HG03469 (cell line): ENCODE data around the gene KLK13.

Experiments
- ATAC-seq: cut with Tn5 transposase; IDR thresholded peaks from one replicate; pipeline ENCODE4 v1.9.1; 2021; ENCODE audit warnings: mild to moderate bottlenecking, moderate library complexity, moderate number of reproducible peaks; ENCODE audit not compliant: unreplicated experiment

Gene KLK13

DNA sequence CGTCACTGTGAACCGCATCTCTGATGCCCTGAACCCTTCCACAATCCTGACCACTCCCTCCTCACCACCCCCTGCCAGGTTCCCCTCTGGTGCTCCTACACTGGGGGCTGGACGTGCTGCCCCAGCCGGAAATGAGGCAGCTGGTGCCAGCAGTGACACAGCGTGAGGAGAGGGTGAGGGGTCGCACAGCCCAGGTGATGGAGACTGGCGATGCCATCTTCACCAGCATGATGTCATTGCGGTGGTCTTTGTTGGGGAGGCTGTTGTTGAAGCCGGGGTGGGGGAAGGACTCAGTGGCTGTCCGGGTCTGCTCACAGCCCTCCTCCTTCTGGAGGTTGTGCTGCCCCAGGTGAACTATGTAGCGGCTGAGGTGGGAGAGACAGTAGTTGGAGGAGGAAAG lies 40.9 kb downstream of the KLK13 start:
- no peak for ATAC-seq

DNA sequence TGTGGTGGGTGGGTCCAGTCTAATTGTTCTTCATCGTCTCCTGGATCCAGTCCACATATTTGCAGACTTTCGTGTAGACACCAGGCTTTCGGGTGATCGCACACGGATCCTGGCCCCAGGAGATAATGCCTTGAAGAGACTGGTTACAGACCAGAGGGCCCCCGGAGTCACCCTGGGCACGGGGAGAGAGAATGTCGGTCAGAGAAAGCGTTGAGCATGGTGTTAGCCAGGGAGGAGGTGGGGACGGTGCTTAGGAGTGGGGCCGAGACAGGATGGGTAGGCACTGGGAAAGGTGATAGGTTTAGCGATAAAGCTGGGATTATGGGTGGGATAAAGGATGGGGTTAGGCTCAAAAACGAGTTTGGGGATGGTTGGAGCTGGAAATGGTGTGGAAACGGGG lies 42.4 kb downstream of the KLK13 start:
- ATAC-seq, result no peak

DNA sequence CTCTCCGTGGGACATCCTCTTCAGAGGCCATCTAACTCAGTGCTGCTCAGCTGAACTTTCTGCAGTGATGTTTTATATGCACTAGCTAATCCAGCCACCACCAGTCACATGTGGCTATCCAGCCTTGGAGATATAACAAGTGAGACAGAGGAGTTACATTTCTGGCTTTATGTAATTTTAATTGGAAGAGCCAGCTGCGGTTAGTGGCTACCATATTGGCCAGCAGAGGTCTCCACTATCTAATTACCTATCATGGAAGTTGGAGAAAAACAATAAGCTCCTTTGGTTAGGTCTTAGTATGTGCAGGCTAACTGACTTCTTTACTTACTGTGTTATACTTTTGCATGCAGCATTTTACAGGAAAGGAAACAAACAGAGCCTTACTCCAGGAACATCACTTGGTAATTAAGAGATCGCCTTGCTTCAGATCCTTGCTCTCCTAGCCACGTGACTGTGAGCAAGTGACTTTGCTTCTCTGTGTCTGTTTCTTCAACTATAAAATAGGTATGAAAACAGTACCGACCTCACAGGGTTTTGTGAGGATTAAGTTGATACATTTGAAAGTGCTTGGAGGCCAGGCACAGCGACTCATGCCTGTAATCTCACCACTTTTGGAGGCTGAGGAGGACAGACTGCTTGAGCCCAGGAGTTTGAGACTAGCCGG lies 43.8 kb downstream of the KLK13 start:
- no peak for ATAC-seq

DNA sequence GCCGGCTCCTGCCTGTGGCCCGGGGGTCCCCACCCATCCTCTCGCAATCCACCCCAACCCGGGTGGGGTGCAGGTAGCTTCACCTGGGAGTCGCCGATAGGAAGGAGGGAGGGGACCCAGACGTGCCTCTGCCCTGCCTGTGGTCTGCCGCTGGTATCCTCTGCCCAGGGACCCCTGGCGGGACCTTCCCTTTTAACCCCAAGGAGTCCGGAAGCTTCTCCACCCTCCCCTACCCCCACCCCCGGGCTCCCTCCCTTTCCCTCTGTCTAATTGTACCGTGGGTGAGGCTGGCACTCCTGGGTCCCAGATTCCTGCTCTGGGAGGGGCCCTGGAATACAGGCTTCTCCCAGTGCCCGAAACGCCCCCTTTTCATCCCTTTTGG lies 45.4 kb downstream of the KLK13 start, which contains the start of gene KLK10:
TSS of gene KLK10 (minus strand) at position 166 of the 382 bp plus-strand sequence. CDS start 579 bp downstream, outside the sequence.
- no peak for ATAC-seq

DNA sequence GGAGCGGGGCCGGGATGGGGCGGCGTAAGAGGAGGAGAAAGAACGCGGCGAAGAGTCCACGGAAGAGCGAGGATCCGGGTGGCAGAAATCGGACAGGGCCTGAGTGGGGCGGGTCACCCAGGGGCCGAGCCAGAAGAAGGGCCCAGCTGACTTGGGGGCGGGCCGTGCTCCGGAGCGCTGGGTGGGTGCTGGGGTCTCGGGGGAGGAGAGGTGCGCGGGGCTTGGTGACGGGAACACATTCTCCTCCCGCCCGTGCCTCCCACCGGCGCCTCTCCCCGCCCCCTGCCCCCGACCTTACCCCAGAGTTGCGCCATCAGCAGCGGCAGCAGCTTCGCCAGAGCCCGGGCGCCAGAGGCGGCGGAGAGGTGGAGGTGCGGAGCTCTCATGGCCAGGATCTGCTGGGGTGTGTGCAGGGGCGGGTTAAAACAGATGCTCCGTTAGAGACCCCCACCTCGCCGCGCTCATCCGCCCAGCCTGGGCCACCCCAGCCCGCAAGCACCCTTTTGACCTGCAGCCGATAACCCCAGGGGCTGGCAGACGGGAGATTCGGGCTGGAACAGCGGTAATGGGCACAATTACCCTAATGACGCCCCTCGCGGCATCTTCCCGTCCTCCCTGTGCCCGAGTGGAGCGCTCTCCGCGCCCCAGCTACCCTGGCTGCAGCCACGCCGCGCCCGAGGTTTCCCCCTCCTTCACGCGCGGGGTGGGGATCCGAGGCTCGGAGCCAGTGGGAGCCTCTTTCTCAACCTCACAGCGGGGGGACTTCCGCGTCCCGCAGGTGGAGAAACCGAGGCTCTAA lies 45.9 kb downstream of the KLK13 start:
- no peak for ATAC-seq

DNA sequence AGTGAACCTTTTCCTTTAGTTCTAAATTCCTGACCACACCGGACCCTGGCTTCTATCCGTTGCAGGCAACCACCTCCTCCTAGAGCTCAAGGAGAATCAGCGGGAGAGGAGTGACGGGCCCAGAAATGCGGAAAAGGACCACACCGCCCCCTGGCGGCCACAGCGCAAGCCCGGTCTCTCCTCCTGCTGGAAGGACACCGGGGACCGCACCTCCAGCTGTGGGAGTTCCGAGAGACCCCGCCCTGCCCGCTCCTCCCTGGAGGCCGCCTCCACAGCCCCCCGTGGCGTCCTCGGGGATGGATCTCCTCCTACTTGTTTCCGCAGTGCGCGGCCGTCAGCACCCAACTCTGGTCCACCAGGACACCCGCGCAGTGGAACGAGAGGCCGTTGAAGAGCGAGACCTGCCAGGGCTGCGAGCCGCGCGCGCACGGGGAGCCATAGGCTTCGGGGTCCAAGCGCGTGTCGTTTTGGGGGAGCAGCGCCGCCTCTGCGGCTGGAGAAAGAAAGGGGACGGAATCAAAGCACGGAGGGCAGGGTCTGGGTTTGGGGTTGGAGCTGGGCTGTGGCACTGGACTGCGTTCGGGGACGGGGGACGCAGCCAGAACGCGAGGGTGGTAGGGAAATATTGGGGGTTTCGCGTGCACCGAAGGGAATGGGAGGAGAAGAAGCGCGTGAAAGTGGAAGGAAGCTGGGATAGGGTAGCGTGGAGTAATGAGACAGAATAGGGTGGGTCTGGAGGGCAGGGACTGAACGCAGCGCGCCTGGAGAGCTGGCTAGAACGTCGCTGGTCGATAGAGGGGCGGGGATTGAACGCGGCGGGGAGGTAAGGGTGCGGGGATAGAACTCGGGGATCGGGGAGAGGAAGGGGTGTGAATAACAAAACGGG lies 47.9 kb downstream of the KLK13 start:
- ATAC-seq, result no peak

DNA sequence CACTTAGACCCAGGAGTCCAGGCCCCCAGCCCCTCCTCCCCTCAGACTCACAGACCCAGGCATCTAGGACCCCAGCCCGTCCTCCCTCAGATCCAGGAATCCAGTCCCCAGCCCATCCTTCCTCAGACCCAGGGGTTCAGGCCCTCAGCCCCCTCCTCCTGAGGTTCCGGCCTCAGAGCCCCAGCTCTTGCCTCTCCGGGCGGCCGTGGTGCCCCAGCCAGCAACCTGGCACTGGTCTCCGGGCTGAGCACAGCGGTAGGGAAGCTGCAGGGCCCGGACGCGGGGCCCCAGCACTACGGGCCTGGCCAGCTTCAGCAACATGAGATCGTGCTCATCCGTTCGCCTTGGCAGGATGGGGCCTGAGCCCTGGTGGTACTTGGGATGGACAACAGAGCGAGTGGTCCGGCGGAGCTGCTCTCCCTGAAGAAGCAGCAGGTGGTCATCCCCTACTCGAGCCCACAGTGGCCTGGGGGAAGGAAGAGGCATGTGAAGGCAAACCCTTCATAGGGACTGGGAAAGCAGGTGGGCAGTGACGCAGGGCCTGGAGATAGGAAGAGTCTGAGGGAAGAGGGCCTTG lies 49.1 kb downstream of the KLK13 start:
- no peak for ATAC-seq

DNA sequence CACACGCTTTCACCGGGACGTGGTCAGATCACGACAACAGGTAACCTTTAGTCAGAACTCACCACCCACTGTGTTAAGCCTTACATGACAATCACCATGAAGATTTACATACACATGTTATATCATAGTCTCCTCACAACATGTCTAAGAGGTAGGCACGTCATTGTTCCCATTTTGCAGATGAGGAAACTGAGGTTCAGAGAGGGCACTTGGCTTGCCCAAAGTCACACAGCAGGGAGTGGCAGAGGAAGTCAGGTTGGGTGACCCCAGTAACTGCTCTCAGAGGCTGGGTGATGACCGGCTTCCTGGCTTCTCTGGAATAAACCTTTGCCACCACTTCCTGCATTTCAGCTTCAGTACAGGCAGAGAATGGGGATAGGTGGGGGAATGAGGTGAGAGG lies 50.6 kb downstream of the KLK13 start:
- no peak for ATAC-seq

DNA sequence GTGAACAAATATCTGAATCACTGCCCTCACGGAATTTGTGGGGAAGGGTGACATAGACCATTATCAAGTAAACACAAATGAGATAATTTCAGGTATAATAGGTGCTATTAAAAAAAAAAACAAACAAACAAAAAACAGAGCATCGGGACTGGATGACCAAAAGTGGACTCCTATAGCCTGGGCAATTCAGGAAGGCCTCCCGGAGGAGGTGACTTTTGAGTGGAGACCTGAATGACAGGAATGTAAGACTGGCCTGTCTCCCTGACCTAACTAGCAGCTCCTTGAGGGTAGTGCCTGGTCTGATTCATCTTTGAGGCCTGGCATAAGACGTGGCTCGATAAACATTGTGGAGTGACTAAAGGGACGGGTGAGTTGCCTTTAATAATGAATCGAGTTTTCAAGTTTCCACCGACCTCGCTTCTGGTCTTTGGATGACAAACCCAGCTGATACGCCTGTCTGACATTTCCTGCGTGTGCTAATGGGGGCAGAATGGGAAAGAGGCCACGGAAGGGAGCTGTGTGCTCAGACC lies 52.2 kb downstream of the KLK13 start:
- ATAC-seq, result no peak

DNA sequence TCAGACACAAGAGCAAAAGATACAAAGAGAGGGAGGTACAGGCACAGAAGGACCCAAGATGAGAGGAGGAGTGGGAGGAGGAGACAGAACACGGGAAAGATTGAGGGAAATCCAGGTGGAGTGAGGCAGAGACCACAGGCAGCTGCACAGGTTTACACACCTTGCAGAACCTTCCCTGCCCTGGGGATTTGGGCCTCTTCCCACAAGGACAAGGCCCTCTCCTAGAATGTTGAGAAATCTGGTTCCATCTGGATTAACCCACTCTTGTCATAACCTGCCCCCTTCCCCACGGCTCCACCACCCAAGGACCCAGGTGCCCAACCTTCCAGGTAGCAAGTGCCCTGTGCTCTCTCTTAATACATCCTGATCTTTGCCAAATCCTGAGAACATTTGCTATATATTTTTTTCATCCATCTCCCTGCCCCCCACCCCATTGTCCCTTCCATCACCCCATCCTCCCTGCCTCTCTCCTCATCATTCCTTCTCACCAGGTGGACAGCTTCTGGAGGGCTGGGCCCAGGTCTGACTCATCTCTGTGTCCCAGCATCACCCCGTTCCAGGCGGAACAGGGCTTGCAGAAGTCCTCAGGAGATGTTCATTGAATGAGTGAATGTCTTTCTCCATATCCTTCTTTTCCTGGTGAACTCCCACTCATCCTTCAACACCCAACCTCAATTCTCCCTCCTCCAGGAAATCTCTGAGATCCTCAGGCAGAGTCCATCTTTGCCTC lies 54.7 kb downstream of the KLK13 start:
- no peak for ATAC-seq

DNA sequence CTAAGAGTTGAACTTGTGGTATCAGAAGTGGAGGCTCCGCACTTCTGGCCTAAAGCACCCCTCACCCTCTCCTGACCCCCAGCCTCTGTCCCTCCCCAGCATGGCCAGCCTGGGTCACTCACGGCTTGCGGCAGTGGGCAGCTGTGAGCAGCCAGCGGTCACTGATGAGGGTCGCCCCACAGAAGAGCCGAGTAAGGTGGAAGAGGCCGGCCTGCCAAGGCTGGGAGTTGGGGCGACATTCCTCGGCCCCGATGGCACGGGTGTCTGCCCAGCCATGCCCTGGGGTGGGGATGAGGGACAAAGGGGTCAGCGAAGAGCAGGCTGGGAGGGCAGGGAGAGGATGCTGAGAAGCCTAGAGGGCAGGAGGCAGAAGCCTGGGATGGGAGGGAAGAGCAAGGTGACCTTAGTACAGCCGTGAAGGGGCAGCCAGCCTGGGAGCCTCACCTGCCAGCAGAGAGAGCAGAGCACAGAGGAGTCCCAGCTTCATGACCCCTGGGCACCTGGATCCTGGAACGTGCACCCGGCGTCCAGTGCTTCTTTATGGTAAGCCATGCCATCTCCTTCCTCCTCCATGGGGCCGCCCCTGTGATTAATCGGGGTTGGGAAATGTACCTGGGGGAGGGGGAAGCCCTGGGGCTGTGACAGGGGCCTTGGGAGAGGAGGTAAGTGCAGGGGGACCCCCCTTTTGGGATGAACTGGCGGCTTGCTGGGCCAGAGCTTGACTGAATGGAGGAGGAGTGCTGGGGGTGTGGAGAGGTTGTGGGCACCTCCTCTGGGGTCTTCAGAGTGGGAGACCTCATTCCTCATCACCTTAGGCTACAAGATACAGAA lies 55.6 kb downstream of the KLK13 start:
- ATAC-seq, result no peak

DNA sequence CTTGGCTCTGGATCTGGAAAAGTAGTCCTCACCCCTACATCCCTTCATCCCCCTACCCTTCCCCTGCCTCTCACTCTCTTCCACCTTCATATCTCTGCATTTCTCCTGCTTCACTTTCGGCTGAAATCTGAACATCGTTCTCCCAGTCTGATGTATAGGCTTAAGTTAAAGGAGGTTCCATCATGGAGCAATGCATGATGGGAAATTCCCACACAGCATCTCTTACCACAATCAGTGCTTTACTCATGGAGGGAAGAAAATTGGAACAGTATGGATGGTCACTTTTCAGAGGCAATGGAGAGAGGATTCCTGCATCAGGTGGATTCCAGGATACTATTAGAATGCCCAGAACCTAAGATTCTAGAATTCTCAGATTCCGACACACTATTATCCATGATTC lies 57.4 kb downstream of the KLK13 start:
- no peak for ATAC-seq

DNA sequence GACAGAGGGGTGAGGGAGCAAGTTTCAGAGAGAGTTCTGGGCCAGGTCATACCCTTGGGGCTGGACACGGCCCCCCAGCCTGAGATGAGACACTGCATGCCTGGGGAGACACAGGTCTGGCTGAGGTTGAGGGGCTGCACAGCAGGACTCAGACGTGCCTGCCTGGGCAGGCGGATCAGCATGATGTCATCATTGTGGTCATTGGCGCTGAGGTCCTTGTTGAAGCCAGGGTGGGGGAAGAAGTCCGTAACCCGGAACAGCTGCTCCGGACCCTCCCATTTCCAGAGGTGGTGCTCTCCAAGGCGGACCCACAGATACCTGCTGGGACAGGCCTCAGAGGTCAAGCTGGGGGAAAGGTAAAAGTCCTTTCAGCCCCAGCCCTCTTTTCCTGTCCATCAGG lies 58.5 kb downstream of the KLK13 start:
- no peak for ATAC-seq
